Activated naive CD8-positive, alpha-beta T cell treated with anti-CD3 and anti-CD28 coated beads, Interleukin-2, amount 50 U/mL, for 24 hours (primary cell): Measurements from ENCODE around the gene HUS1B.
A peak's percentile ranks its signal among the peaks of the same experiment; 100 is the strongest.

ENCODE experiments used
- ATAC-seq: fragments of 150-1000 bp; cut with Tn5 transposase; one replicate; pipeline ENCODE4 v1.10.0; 2021
- DNase-seq: peaks from one replicate; pipeline ENCODE4 v3.0.0; 2021
- H3K27ac Mint-ChIP-seq: one replicate; pipeline ENCODE4 v1.8.0; 2021; ENCODE audit warnings: mild to moderate bottlenecking, mixed read lengths
- H3K27me3 Mint-ChIP-seq: one replicate; pipeline ENCODE4 v1.8.0; 2021; ENCODE audit warnings: mixed read lengths
- H3K36me3 Mint-ChIP-seq: one replicate; pipeline ENCODE4 v1.8.0; 2021; ENCODE audit warnings: low read depth, mixed read lengths
- H3K4me1 Mint-ChIP-seq: one replicate; pipeline ENCODE4 v1.8.0; 2021; ENCODE audit warnings: mixed read lengths
- H3K4me3 Mint-ChIP-seq: one replicate; pipeline ENCODE4 v1.8.0; 2021; ENCODE audit warnings: mild to moderate bottlenecking, moderate library complexity, mixed read lengths
- H3K9me3 Mint-ChIP-seq: one replicate; pipeline ENCODE4 v1.8.0; 2021; ENCODE audit warnings: mixed read lengths

Gene HUS1B

DNA sequence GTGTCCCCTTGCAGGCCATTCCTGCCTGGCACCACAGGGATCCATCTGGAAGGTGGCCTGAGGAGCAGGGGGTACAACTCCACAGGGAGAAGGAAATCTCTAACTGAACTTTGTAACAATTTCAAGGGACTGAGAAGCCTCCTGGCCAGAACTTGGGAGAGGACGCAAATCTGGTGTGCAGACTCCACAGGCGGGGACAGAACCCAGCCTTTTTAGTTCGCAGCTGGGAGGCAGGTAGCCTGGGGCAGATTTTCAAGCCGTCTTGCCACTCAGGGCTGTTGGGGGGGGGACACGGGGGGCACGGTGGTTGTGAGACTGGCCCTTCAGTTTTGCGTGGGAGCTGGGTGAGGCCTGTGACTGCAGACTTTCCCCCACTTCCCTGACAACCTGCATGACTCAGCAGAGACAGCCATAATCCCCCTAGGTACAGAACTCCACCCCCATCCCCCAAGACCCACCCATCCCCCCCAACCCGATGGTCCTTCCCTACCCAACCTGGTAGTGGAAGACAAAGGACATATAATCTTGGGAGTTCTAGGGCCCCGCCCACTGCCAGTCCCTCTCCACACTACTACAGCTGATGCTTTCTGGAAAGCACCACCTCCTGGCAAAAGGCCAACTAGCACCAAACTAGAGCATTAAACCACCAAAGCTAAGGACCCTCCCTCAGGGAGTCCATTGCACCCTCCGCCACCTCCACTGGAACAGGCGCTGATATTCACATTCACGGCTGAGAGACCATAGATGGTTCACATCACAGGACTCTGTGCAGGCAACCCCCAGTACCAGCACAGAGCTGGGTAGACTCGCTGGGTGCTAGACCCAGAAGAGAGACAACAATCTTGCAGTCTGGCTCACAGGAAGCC is 3.0 kb upstream of the HUS1B start:
- Mint-ChIP-seq H3K27me3 (no peaks in the 10 kb centered on the region), H3K9me3 (no peaks in the 10 kb centered on the region), H3K4me1 (peaks cover 63% of the 10 kb centered on the region), H3K4me3 (no peak overlapping the region), H3K27ac (peak overlapping the region; percentile 63), H3K36me3 (peaks cover 21% of the 10 kb centered on the region)
- peak; percentile 7 for DNase-seq
- no peak for ATAC-seq

DNA sequence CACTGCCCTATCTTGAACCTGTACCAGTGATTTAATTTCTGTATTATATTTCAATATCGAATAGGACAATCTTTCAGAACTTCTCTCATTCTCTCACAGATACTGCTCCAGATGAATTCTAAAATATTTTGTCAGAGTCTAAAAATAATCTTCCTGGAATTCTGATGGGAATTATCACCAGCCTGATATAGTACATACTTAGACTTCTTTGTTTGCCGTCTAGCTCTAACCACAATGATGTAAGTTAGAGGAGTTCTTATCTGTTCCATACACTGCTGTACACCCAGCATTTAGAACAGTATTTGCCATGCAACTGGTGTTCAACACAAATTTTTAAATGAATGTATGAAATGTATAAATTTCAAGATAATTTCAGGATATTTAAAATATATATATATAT is 1.3 kb upstream of the HUS1B start:
- Mint-ChIP-seq H3K36me3 (peaks cover 26% of the 10 kb centered on the region), H3K27ac (no peak overlapping the region), H3K27me3 (no peaks in the 10 kb centered on the region), H3K4me3 (no peak overlapping the region), H3K4me1 (peaks cover 51% of the 10 kb centered on the region), H3K9me3 (no peaks in the 10 kb centered on the region)
- ATAC-seq (no peak), DNase-seq (no peak)

DNA sequence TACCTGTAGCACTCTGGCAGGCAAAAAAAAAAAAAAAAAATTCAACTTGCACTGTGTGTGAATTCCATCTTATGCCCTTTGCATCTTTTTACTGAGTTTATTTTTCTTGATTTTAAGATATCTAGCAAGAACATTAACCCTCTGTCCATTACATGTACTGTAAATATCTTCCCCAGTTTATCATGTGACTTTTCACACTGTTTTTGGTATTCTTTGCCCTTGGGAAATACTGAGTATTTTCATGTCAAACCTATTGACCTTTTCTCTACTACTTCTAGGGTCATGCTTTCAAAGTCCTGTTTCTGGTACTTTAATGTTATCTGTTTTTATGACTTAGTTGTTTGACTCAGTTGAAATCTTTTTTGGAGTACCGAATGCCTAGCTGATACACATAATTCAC is 843 bp upstream of the HUS1B start:
- no peak for DNase-seq
- Mint-ChIP-seq H3K27me3 (no peaks in the 10 kb centered on the region), H3K4me1 (peaks cover 50% of the 10 kb centered on the region), H3K36me3 (peaks cover 26% of the 10 kb centered on the region), H3K4me3 (no peak overlapping the region), H3K9me3 (no peaks in the 10 kb centered on the region), H3K27ac (no peak overlapping the region)
- no peak for ATAC-seq

DNA sequence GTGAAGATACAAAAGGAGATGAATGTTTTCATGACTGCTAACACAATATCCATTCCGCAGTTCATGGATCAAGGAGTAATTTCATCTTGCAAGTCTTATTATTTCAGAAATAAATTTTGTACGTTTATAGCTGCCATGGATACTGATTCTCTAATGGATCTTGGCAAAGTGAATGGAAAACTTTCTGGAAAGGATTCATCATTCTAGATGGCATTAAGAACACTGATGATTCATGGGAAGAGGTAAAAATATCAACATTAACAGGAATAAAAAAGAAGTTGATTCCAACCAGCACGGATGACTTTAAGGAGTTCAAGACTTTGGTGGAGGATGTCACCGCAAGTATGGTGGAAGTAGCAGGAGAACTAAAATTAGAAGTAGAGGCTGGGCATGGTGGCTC is 2.8 kb downstream of the HUS1B start:
- H3K4me3 Mint-ChIP-seq, result no peak overlapping the region
- no peaks in the 10 kb centered on the region for H3K27me3 Mint-ChIP-seq
- H3K27ac Mint-ChIP-seq, result no peak overlapping the region
- no peaks in the 10 kb centered on the region for H3K9me3 Mint-ChIP-seq
- no peak for DNase-seq
- peaks cover 17% of the 10 kb centered on the region for H3K4me1 Mint-ChIP-seq
- no peak for ATAC-seq
- H3K36me3 Mint-ChIP-seq, result peaks cover 26% of the 10 kb centered on the region

DNA sequence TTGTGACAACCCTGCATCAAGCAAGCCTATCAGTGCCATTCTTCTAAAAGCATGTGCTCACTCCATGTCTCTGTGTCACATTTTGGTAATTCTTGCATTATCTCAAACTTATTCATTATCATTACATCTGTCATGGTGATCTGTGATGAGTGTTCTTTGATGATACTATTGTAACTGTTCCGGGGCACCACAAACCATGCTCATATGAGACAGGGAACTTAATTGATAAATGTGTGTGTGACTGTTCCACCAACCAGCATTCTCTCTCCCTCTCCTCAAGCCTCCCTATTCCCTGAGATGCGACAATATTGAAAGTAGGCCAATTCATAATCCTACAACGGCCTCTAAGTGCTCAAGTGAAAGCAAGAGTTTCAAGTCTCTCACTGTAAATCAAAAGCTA is 4.0 kb downstream of the HUS1B start:
- Mint-ChIP-seq H3K4me3 (no peak overlapping the region), H3K27ac (no peak overlapping the region), H3K27me3 (no peaks in the 10 kb centered on the region), H3K9me3 (no peaks in the 10 kb centered on the region), H3K36me3 (peaks cover 23% of the 10 kb centered on the region), H3K4me1 (peaks cover 9% of the 10 kb centered on the region)
- DNase-seq (no peak), ATAC-seq (no peak)

DNA sequence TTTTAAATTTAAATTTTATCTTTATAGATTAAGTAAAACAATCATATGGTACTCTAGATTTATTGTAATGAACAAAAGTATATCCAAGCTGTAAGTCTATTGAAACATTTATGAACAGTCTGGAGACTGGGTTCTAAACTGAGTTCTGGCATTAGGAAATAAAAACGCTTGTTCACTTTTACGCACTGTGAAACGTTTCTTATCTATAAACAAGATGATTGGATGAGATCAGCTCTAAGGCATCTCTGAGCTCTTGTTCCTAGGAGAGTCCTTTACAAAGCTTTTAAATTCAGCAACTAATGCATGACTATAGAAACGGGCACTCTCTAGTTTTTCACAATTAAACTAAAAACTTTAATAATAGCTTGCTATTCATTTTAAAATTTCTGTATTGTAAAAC is 6.8 kb downstream of the HUS1B start:
- ATAC-seq (no peak), DNase-seq (no peak)
- H3K9me3 Mint-ChIP-seq, result no peaks in the 10 kb centered on the region
- H3K4me3 Mint-ChIP-seq, result no peak overlapping the region
- H3K27me3 Mint-ChIP-seq, result no peaks in the 10 kb centered on the region
- H3K4me1 Mint-ChIP-seq, result peaks cover 19% of the 10 kb centered on the region
- no peak overlapping the region for H3K27ac Mint-ChIP-seq
- peaks cover 9% of the 10 kb centered on the region for H3K36me3 Mint-ChIP-seq

DNA sequence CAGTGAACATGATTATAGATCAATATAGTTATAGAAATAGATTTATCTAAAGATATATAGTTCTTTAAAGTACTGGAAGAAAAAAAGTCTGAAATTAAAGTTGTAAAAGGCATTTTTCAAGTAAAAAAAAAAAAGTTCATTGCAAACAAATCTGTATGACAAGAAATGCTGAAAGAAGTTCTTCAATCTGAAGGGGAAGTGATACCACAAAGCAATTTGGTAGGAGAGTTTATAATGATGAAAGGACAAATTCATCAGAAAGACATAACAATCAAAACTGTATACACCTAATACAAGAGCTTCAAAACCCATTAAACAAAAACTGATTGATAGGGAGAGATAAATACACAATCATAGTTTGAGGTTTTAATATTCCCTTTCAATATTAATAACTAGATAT is 14.1 kb downstream of the HUS1B start:
- no peak overlapping the region for H3K27ac Mint-ChIP-seq
- no peak for DNase-seq
- H3K4me1 Mint-ChIP-seq, result peaks cover 22% of the 10 kb centered on the region
- no peaks in the 10 kb centered on the region for H3K9me3 Mint-ChIP-seq
- no peak for ATAC-seq
- no peaks in the 10 kb centered on the region for H3K27me3 Mint-ChIP-seq
- no peak overlapping the region for H3K4me3 Mint-ChIP-seq
- peaks cover 5% of the 10 kb centered on the region for H3K36me3 Mint-ChIP-seq

DNA sequence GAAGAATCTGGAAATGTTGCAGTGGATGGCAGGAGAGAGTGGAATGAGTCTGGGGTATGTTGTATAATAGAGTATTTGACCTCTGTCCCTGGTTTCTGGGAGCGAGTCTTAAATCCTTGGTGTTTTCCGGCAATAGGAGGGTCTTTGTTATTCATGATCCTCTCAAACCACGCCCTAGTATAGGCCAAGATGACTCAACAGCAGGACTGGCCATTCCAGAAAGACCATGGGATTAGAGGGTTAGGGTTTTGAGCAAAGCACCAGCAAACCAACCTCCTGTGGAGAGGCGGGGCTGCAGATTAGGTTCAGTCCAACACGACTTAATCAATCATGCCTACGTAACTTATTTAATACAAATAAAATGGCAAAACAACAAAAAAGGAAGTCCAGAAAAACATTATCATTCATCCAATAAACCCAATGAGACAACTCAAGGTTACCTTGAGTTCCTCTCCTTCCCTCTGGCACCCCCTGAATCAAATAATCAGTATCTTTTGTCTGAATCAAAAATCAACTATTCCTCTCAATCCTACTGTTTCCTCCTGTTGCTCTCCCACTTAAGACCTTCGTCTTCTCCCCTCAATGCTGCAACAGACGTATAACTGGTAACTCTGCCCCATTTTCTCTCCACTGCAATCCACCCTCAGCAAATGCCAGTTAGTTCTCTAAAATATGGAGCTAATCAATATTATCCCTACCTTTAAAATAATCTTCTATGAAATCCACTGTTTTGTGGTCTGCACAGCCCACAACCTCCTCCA is 15.5 kb downstream of the HUS1B start:
- no peak overlapping the region for H3K27ac Mint-ChIP-seq
- peaks cover 5% of the 10 kb centered on the region for H3K36me3 Mint-ChIP-seq
- H3K27me3 Mint-ChIP-seq, result no peaks in the 10 kb centered on the region
- no peak overlapping the region for H3K4me3 Mint-ChIP-seq
- peaks cover 23% of the 10 kb centered on the region for H3K4me1 Mint-ChIP-seq
- DNase-seq, result no peak
- ATAC-seq, result no peak
- no peaks in the 10 kb centered on the region for H3K9me3 Mint-ChIP-seq

DNA sequence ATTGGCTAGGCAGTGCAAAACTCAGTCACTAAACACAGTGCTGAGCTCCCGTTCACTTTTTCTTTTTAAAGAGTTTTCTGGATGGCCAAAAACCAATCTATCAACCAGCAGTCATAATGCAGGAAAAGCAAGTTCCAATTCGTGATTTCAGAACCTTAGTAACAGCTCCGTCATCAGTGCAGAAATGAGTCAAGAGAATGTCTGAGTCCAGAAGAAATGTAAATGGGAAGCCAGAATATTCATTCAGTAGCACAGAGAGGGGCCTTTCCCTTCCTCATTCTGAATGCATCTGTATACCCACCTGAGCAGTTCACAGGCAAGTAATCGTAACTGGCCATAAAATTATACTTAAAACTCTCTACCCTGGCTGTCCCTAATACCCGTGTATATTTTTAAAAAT is 20.4 kb downstream of the HUS1B start:
- peak; percentile 76 for ATAC-seq
- DNase-seq, result no peak
- H3K27ac Mint-ChIP-seq, result no peak overlapping the region

DNA sequence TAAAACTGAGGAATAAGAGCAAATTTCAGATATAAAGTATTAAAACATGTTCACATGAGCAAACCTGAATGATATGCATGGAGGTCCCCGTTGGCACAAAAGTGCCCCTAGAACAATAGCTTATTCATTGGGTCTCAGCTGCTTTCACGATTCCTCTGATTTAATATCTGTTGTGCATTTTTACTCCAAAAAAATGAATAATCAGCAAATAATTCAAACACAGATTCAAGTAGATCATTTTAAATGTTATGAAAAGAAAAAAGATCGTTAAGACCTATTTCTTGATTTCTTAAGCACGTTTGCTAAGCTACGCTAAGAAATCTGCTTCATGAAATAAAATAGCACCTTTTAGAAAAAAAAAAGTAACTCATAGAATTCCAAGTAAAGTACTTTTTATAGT is 21.7 kb downstream of the HUS1B start:
- Mint-ChIP-seq H3K27me3 (no peaks in the 10 kb centered on the region), H3K36me3 (peaks cover 7% of the 10 kb centered on the region), H3K9me3 (no peaks in the 10 kb centered on the region), H3K27ac (no peak overlapping the region), H3K4me3 (no peak overlapping the region), H3K4me1 (peaks cover 11% of the 10 kb centered on the region)
- DNase-seq, result no peak
- ATAC-seq, result no peak

More for the DNA sequence above, 20.4 kb downstream of the HUS1B start:
- Mint-ChIP-seq H3K36me3 (peaks cover 7% of the 10 kb centered on the region), H3K27me3 (no peaks in the 10 kb centered on the region), H3K4me3 (no peak overlapping the region), H3K9me3 (no peaks in the 10 kb centered on the region), H3K4me1 (peaks cover 11% of the 10 kb centered on the region)

DNA sequence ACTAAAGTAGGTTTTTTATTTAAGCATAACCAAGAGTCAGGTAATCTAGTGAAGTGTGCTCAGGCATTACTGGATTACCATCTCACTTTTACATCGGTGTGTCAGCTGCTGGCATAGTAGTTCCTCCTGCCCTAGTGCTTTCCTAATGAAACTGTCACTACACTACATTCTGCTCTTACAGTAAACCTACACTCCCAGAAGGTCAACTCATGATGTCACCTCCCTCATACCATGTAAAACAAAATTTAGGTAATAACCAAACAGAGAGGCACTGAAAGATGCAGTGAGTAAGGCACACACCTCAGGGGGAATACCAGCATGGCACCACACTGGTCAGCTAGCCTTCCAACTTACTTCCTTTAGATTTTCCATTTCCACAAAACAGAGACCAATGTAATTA is 23.3 kb downstream of the HUS1B start:
- Mint-ChIP-seq H3K27me3 (no peaks in the 10 kb centered on the region), H3K9me3 (no peaks in the 10 kb centered on the region), H3K27ac (no peak overlapping the region), H3K36me3 (peaks cover 7% of the 10 kb centered on the region), H3K4me1 (peaks cover 17% of the 10 kb centered on the region), H3K4me3 (no peak overlapping the region)
- ATAC-seq (no peak), DNase-seq (no peak)

DNA sequence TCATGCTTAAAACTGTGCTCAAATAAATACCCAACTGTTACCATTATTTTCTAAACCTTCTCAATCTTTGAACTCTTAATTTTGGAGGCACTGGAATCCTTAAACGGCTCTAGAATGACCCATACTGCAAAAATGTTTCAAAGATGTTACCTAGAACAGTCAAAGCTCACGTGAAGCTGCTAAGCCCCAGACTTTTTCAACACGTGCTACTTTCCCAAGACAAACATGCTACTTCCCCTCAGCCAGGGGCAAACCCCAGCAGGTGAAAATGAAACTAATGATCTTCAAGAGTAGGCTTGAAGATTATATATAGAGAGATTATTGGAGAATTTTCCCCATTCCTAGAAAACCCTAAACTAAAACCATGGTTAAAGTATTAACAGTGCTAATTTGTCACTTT is 28.1 kb downstream of the HUS1B start:
- peaks cover 11% of the 10 kb centered on the region for H3K36me3 Mint-ChIP-seq

DNA sequence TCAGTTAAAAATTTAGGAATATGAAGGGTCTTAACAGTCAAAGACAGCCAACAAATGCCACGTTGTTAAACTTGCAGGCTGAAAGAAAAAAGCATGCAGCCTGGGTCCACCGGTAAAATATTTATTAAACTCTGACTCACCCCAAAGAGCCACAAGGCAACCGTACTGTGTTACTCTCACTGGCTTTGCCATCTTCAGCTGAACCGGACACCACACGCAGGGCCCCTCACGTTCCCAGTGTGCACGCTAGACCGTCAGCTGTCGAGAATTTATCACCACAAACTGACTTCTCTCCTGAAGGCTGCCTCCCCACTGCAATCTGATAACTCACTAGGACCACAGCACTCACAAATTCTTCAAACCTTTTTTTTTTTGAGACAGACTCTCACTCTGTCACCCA is 30.7 kb downstream of the HUS1B start:
- H3K4me1 Mint-ChIP-seq, result peaks cover 9% of the 10 kb centered on the region
- no peak for DNase-seq
- no peak overlapping the region for H3K27ac Mint-ChIP-seq
- peaks cover 12% of the 10 kb centered on the region for H3K36me3 Mint-ChIP-seq
- no peak overlapping the region for H3K4me3 Mint-ChIP-seq
- no peaks in the 10 kb centered on the region for H3K9me3 Mint-ChIP-seq
- no peak for ATAC-seq
- H3K27me3 Mint-ChIP-seq, result no peaks in the 10 kb centered on the region

More for the DNA sequence above, 28.1 kb downstream of the HUS1B start:
- Mint-ChIP-seq H3K4me1 (peaks cover 12% of the 10 kb centered on the region), H3K9me3 (no peaks in the 10 kb centered on the region), H3K27me3 (no peaks in the 10 kb centered on the region), H3K4me3 (no peak overlapping the region), H3K27ac (peak overlapping the region; percentile 70)
- no peak for ATAC-seq
- no peak for DNase-seq

DNA sequence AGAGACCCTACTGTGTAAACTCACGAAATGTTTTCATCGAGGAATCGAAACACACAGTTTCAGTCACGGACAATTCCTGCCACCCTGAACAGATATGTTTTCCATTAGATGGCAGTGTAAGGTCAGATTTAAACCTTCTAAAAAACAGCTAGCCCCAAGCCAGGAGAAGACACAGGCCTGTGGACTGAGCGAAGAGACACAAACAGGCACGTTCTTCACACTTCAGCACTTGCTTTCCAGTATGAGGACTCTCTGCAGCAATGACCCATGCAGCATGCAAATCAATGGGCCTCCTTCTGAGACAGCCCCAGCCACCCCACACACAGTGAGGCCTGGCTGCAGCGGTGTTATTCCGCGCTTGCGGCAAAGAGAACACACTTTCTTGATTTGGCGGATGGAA is 31.9 kb downstream of the HUS1B start:
- Mint-ChIP-seq H3K4me3 (no peak overlapping the region), H3K27ac (no peak overlapping the region), H3K4me1 (peaks cover 9% of the 10 kb centered on the region), H3K27me3 (no peaks in the 10 kb centered on the region), H3K36me3 (peaks cover 12% of the 10 kb centered on the region), H3K9me3 (no peaks in the 10 kb centered on the region)
- ATAC-seq (no peak), DNase-seq (no peak)

DNA sequence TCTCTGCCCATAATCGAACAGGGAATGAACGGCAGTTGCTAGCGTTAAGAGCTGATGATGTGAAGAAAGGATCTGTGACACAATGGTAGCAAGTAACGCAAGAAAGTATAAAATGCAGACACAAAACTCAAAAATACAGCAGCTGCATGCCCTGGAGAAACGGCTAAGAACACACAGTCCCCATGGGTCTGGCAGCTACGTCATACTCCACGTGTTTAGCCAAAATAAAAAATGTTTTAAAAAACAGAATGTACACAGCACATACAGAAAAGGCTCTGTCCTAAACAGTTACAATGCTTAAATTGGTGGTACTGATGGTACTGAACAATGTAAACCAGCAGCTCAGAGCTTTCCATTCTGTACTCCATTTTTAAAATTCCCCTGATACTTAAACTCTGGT is 34.4 kb downstream of the HUS1B start:
- DNase-seq (no peak), ATAC-seq (no peak)
- Mint-ChIP-seq H3K36me3 (peaks cover 15% of the 10 kb centered on the region), H3K27me3 (no peaks in the 10 kb centered on the region), H3K4me1 (no peaks in the 10 kb centered on the region), H3K9me3 (no peaks in the 10 kb centered on the region), H3K27ac (no peak overlapping the region), H3K4me3 (no peak overlapping the region)
